RPMI8226 (cell line): ENCODE results near the gene CDK10.
A peak's percentile ranks its signal among the peaks of the same experiment; 100 is the strongest.
"Not testable (repeated sequence)": the region's sequence is repeated elsewhere in the genome, so short reads cannot be mapped to it uniquely, and the experiment has no call there.

ENCODE experiments used
- DNase-seq: peaks from one replicate; pipeline ENCODE4 v3.0.0-alpha.2; 2015

The CDK10 gene

DNA sequence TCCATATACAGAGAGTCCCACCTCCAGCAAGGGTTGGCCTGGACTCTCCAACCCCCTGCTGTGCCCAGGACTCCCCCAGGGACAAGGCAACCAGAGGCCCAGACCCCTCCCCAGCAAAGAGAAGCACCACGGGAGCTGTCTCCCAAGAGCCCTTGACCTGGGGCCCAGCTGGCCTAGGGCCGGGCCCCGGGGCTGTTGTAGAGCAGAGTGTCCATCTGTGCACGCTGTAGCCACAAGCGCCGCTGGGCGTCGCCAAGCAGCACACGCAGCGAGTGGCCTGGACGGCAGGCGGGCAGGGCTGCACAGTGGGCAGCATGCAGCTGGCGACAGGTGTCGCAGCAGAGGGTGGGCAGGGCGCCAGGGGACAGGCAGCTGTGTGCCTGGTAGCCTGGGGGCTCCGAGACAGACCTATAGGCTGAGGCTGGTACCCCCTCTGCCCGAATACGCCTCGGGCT, 10.7 kb downstream of the CDK10 start:
- DNase-seq, result no peak

DNA sequence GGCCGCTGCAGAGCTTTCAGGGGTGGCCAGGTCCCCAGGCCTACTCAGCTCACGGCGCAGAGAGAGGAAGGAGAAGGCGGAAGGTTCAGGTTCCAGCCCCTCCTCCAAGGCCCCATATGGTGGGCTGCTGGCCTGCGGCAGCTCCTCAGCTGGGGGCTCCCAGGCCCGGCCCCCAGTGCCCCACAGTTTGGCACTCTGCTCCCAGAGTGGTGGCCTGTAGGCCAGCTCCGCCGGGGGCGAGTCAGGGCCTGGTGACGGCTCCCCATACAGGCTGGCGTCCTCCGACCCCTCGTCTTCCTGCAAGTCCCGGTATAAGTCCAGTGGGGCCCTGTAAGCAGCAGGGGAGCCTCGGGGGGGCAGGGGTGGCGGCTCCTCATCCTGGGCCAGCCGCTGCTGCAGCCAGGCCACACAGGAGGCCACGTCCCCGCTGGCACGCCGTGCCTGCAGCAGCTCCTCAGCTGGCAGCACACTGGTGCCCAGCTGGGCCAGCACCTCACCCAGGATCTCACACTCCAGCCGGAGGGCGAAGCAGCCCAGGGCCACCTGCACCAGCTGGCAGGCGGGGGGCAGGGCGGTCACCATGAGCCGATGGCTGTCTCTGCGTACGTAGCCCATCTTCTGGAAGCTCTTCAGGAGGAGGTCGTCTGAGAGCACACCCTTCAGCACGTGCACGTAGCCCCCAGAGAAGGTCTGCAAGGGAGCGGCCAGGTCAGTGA, 11.3 kb downstream of the CDK10 start:
- no peak for DNase-seq

DNA sequence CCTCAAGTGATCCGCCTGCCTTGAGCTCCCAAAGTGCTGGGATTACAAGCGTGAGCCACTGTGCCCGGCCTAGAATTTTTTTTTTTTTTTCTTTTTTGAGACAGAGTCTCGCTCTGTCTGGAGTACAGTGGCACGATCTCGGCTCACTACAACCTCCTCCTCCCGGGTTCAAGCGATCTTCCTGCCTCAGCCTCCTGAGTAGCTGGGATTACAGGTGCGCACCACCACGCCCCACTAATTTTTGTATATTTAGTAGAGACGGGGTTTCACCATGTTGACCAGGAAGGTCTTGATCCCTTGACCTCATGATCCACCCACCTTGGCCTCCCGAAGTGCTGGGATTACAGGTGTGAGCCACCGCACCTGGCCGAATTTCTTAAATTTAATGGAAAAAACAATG, 12.2 kb downstream of the CDK10 start:
- DNase-seq, result not testable (repeated sequence)

DNA sequence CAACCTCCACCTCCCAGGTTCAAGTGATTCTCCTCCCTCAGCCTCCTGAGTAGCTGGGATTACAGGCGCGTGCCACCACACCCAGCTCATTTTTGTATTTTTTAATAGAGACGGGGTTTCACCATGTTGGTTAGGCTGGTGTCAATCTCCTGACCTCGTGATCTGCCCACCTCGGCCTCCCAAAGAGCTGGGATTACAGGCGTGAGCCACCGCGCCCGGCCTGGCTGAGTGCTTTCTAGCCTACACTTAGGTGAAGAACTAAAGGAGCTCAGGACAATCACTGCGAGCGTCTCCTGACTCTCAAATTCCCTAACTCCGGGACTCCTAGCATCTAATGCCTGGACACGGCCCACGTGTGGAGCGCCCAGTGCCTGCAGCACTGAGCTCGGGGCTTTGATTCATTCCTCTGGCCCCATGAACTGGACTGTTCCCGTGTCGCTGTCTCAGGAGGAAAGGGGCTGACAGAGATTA, 13.2 kb downstream of the CDK10 start:
- not testable (repeated sequence) for DNase-seq

DNA sequence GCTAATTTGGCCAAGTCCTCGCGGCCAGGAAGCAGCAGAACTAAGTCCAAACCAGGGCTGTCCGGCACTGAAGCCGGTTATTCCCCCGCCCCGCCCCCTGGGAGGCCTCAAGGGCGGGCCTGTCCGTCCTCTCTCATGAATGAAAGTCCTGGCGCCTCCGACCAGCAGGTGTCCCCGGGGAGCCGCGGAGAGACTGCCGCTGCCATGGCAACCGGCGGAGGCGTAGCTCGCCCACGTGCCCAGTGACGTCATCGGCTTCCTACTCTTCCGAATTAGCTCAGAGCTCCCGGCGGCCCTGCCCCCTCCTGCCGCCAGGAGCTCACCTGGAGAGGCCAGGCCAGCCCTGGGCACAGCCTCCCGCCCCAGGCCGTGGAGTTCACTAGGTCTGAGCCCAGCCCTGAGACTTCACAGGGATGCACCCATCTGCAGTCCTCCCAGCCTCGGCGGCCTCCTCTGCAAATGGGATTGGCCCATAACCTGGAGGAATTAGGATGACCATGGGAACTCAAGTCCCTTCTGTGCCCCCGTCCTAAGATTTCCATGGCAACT, 13.7 kb downstream of the CDK10 start:
- DNase-seq, result peak; percentile 99

DNA sequence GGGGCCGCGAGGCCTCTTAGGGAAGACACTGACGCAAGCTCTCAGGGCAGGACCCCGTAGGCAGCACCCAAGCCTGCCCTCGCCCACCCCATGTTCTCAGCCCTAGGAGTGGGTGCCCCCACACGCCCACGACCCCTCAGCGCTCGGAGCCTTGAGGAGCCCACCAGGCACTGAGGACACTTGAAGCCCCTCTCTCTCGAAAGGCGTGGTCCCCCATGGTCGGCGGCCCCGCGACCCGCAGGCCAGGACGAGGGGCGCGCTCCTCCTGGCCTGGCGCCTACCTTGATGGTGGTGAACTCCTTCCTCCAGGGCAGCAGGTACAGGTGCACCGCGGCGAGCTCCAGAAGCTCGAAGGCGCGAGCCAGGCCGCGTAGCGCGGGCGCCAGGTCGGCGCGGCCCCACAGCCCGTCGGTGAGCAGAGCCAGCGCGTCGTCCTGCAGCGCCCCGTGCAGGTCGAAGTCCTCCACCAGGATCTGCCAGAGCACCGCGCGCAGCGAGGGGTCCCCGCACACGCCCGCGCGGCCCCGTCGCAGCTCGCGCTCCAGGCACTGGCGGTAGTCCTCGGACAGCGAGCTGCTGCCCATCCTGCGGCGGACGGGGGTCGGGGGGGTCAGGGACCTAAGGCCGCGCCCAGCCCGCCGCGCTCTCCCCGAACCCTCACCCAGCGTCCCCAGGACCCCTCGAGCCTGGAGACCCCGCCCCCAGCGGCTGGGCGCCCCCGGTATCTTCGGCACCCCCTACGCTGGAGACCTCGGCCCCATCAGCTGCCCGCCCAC, 14.3 kb downstream of the CDK10 start:
- DNase-seq, result peak; percentile 79

DNA sequence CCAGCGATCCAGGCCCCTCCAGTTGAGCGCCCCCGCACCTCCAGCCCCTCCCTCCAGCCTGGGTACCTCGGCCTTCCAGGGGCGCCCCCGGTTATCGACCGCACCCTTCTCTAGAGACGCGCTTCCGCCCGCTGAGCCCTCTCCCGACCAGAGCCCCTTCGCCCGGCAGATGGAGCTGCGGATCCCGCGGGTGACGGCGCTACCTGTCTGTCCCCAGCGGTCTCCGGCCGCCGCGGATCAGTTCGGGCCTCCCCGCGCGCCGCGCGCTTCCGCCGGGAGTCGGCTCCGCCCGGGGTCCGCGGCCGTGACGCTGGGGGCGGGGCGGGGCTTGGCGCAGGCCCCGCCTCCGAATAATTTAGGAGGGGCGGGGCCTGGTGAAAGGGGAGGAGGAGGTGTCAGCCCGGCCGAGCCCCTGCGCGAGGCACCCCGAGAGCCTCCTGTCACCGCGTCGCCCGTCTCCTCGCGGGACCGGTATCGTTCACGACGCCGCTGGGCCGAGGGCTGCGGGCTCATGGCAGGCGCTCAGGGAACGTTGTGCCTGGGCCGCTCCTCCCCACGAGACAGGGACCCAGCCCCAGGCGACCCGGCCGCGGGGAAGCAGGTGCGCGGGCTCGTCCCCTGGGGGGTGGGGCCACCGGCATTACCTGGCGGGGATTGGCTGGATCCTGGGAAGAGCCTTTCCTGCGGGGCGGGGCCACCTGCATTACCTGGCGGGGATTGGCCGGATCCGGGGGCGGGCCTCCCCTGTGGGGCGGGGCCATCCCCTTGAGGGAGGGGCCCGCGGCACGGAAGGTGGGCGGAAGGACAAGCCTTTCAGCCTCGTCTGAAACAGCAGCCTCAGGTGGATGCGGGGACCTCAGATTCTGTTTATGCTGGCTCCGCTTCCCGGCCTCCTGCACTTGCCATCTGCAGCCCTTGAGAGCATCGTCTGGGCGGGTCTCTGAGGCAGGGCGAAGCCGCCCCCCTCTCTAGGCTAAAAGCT, 15.2 kb downstream of the CDK10 start, which contains the start of gene SPATA2L:
SPATA2L (minus strand) TSS at position 281 of the 982 bp plus-strand sequence. CDS start 473 bp downstream, outside the sequence.
- DNase-seq, result peak; percentile 95

DNA sequence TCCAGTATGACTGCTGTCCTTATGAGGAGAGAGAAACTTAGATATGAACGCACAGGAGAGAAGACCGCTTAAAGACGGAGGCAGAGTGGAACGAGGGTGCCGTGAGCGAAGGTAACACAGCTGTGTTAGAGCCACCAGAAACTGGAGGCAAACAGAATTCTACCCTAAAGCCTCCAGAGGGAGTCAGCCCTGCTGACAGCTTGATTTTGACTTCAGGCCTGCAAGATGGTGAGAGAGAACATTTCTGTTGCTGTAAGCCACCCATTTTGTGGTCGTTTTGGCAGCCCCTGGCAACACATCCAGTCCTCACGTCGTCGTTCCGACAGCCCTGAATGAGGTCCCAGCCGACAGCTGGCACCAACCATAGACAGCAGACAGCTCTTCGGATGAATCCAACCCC, 17.8 kb downstream of the CDK10 start:
- DNase-seq, result peak; percentile 2

DNA sequence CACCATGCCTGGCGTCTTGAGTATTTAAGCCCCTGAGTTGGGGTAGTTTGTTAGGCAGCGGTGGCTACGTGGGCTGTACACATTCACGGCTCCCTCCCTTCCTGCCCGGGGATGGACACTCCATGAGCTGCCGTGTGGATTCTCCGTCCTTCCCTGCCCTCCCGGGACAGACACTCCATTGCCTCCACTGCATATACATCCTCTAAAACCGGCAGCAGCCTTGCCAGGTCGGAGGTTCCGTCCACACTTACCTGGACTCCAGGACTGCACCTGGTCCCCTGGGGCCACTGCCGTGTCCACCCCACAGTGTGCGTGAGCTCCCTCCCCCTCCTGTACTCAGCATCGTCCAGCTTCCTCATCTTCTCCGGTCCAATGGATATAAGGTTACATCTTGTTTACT, 18.5 kb downstream of the CDK10 start:
- DNase-seq, result no peak

DNA sequence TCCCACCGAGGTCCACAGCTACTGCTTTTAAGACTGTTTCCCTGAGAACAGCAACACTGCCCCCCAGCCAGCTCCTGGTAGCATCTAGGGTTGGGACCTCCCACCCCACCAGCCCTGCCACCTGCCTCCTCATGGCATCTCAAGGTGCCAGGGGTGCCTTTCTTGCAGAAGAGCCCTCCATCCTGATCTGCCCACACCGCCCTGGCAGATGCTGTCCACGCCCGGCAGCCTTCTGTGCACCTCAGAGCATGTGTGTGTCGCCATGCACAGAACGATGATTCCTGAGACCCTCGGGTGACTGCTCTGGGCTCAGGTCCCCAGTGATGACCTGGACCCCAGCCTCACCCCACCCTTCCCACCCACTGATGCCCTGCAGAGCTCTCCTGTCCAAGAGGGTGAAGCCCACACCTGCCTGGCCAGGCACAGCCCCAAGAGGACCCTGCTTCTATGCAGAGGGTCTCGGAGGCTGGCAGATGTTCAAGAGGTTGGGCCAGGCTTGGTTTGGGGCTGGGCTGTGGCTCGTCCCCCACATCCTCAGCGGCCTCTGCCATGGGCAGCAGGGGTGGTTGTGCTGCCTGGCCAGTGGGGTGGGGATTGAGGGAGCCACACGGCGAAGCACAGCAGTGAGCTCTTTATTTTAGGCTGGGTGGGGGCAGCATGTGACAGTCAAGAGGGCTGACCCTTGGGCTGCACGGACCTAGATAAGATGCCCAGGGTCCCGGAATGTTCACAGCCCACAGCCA, 20.2 kb downstream of the CDK10 start:
- no peak for DNase-seq

DNA sequence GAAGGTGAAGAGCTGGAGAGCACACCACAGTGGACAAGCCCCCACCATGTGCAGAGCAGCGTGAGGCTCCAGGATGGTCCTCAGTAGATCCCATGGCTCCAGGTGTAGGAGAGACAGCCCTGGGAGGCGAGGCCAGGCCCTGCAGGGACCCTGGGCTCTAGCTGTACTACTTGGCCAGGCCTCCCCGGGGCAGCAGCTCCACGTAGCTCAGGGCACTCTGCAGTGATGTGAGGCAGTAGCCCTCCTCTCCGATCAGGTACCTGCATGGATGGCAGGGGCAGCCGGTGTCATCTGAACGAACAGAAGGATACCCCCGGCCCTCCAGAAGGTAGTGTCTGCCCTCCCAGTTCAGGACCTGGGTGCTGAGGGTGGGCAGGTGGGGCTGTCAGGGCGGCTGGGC, 21.2 kb downstream of the CDK10 start:
- DNase-seq, result no peak

DNA sequence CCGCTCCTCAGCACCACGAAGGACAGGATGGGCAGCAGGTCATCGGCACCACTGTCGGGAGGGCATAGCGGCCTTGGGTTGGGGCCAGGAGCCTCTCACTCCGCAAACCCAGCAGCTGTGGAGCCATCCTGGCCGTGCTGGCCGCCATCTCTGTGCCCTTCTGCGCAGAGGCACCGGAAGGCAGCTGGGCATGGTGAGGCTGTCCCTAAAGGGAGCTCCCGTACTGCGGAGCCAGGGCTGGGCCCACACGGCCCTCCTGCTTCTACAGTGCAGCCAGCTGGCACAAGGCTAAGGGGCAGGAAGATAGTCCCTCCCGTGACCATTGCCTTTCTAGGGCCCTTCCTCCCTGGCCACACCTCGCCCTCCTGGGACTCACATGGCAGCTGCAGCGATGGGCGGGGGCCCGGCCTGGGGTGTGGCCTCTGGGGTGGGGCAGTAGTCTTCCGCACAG, 22.0 kb downstream of the CDK10 start:
- DNase-seq, result no peak

DNA sequence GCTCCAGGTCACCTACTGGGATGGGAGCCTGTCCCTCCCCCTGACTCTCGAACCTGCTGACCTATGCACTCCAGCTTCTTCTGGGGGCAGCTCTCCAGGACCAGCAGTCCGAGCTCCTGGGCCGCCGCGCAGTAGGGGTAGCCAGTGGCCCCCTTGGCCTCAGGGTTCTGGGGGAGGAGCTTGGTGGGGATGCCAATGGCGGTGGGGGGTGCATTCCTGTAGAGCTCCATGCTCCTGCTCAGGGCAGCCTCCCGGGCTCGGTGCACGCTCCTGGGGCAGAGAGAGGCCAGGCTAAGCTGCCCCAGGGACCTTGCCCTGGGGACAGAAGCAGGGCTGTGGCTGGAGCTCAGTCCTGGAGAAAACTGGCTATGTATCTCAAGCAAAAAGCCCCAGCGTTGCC, 22.7 kb downstream of the CDK10 start:
- DNase-seq, result no peak

DNA sequence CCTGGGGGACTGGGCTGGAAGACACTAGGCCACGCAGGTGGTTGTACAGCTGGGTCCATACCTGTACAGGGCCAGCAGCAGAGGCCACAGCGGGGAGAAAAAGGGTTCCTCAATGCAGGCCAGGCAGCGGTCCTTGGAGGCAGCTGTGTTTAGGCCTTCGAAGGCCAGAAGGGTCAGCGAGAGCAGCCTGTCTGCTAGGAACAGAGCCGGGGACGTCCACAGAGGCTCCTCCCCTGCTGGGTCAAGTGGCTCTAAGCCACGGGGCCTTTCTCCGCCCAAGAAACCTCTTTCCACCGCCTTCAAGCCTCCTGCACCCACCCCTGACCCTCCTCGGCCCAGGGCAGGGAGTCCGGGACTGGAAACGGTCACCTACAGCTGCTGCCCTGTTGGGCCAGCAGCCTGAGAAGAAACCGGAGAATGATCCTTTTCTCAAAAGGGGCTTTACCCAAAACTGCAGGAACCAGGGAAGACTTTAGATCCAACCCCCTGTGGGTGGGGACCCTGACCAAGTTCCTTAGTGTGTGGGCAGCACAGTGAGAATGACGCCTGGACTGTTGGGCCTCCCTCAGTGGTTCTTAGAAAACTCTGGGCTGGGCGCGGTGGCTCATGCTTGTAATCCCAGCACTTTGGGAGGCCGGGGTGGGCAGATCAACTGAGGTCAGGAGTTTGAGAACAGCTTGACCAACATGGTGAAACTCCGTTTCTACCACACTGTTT, 23.4 kb downstream of the CDK10 start:
- DNase-seq, result no peak

DNA sequence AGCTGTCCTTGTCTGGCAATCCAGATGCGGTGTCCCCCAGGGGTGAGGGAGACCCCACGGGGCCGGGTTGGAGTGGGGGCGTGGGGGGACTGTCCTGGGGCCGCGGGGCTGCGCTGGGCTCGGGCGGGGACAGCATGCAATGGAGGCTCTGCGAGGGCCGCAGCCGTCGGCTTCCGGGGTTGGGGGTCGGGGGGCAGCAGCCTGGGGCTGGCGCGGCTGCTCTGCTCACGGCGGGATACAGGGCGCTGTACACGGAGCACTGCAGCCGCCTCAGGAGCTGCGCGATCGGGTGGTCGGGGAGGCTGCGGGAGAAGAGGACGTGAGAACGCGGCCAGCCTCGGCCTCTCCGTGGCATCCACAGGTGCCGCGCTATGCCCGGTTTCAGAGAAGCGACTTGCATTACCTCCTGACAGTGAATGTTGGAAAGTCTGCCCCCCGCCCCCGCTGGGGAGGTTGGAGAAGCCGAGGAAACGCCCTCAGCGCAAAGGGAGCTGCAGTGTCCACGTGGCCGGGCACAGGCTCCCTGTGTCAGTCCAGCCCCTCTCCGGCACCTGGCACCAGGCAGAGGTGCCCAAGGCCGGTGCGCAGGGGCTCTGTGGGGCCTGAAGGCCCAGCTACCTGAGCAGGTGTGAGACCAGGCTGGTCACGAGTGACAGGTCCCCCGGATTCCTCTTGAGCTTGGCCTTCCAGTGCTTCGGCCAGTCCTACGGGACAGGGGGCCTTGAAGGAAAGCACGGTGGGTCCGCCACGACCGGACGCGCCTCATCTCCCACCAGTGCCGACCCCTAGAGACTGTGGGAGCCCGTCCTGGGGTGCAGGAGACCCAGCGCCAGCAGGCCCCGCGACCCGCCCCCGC, 24.4 kb downstream of the CDK10 start:
- no peak for DNase-seq

DNA sequence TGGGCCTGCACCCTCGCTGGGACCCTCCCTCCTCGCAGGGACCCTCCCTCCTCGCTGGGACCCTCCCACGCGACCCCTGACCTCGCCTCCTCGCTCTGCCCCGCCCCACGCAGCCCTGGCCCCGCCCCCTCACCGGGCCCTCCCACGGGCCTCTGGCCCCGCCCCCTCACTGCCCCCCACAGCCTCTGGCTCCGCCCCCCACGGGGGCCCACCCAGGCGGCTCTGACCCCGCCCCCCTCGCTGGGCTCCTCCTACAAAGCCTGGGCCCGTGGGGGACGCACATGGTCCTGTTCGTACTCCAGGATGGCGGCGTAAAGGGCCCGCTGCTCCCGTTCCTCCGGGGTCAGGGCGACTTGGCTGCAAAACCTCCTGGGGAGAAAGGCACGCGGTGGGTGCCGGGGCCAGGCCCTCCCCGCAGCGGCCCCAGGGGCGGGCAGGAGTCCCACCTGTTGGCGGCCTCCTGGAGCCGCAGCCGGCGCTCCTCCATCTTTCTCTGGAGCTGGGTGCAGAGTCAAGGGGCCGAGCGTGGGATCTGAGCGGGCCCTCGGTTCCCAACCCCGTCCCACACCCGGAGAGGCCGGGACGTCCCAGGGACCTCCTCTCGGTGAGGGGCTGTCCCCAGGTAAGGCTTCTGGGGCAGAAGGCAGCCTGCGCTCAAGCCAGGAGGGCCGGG, 25.2 kb downstream of the CDK10 start:
- peak; percentile 80 for DNase-seq

DNA sequence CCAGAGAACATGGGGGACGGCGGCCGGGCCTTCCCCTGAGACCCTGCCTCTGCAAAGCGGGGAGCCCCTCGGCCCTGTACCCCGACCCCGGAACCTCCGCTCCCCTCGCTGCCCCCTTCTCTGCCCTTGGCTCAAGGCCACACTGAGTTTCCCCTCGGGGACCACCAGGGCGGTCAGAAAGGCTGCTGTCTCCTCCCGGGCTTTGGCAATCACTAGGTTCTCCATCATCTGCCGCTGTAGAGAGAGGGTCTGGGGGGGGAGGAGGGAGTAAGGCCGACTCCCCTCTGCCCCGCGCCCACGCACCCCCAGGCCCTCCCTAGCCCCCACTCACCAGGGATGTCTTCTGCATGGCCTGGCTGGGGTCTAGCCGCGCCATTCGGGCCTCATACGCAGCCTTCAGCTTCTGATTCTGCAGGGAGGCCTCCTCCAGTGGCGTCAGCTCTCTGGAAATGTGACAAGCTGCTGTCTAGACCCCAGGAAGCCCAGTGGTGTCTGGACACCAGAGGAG, 25.8 kb downstream of the CDK10 start:
- peak; percentile 21 for DNase-seq

DNA sequence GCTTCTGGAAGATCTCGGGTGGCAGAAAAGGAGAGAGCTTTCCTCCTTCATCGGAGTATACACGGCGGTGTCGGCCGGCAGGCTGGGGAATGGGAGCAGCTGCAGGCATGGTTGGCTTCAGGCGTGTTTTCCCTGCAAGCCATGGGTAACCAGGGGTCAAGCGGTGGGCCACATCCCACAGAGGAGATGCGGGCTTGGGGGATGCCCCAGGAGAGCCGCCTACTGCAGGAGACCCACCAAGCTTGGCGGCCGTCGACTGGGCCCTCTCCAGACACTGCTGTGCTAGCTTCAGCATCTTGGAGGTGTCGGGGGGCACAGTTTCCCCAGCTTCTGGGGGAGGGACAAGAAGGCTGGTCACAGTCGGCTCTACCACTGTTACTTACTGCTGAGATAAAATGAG, 30.0 kb downstream of the CDK10 start:
- no peak for DNase-seq
